Subcutaneous adipose tissue (tissue), 4 donors: Measurements from ENCODE around the gene RTP2. TPM values are rescaled to one million over a fixed set of nuclear protein-coding genes. Genes with fewer than 3 reads are reported as not detected.

Experiments
- total RNA-seq, 4 donors: library from RNA; depleted of rRNA; stranded (reverse); fragments of >200 nt; gene quantifications; one replicate each; pipeline ENCODE4 v1.1.0, GENCODE V29; 2016
- TF ChIP-seq, protein P1 (sequence below): fragments of 450-650 bp; IDR thresholded peaks from one replicate; pipeline ENCODE4 v1.5.1; 2016; ENCODE audit warnings: low read depth, mild to moderate bottlenecking, control low read depth, antibody characterized with exemption, moderate library complexity

Gene RTP2
- total RNA-seq, 4 donors from 2014 or later, result not detected

GRCh38 chr3:187665764-187666402, 36.5 kb downstream of the RTP2 start:
- TF ChIP-seq, protein P1, sequence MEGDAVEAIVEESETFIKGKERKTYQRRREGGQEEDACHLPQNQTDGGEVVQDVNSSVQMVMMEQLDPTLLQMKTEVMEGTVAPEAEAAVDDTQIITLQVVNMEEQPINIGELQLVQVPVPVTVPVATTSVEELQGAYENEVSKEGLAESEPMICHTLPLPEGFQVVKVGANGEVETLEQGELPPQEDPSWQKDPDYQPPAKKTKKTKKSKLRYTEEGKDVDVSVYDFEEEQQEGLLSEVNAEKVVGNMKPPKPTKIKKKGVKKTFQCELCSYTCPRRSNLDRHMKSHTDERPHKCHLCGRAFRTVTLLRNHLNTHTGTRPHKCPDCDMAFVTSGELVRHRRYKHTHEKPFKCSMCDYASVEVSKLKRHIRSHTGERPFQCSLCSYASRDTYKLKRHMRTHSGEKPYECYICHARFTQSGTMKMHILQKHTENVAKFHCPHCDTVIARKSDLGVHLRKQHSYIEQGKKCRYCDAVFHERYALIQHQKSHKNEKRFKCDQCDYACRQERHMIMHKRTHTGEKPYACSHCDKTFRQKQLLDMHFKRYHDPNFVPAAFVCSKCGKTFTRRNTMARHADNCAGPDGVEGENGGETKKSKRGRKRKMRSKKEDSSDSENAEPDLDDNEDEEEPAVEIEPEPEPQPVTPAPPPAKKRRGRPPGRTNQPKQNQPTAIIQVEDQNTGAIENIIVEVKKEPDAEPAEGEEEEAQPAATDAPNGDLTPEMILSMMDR, result no peak

- TF ChIP-seq, protein P1, result no peak
Observed at GRCh38 chr3:187665010-187665409, 37.3 kb downstream of the RTP2 start.

GRCh38 chr3:187662848-187663409, 39.4 kb downstream of the RTP2 start:
- TF ChIP-seq, protein P1, result no peak

DNA sequence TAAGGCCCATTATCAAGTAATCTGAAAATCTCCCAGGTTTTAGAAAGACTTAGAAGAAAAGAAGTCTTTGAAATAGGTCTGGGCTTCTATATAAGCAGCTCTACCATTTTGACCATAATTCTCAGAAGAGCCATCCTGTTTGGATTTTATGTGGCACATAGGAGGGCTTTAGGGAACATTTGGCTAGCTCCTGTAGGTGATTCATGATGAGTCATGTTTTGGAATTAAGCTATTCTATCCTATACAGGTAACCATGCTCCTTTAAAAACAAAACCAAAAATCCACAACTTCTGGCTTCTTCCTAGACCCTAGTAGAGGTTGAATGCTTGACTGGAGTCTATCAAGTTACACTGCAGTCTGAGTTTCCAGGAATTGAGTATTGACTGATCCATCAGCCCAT, 41.1 kb downstream of the RTP2 start:
- TF ChIP-seq, protein P1, result no peak

DNA sequence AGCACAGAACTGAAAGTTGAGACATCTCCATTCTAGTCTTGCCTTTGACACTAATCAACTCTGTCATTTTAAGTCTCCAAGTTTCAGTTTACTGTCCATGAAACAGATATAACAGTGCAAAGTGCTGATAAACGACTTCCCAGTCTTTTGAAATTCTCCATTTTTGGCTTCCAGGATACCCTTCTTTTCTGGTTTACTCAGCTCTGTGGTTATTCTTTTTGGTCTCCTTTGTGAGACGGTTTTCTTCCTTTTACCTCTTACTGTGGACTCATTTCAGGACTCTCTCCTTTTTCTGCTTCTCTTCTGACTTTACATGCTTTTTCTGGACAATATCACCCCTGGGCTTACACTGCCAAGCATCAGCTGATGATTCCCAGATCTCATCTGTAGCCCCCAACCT, 51.1 kb downstream of the RTP2 start:
- TF ChIP-seq, protein P1, result no peak

Other genes starting within 250 kb of the RTP2 start
- gene SST, start 32.2 kb downstream of the RTP2 start, total RNA-seq, result not detected
- gene BCL6, start 42.9 kb upstream of the RTP2 start, total RNA-seq, result 100 to 1,000 TPM; 140 to 426 (median 298) TPM